SJCRH30 (cell line): ENCODE data around the gene VPS13D. TPM values are rescaled to one million over a fixed set of nuclear protein-coding genes. Genes with fewer than 3 reads are reported as not detected.

ENCODE experiments used
- DNase-seq, 2 experiments: peaks; one replicate each; pipeline ENCODE4 v3.0.0-alpha.2; 2015 to 2020
- H3K27ac ChIP-seq: fragments of 250-450 bp; sonication (Bioruptor Pico); 2 replicates; pipeline ENCODE4 v1.5.1; 2020; ENCODE audit warnings: mild to moderate bottlenecking, moderate library complexity
- H3K27me3 ChIP-seq: fragments of 250-450 bp; sonication (Bioruptor Pico); 2 replicates; pipeline ENCODE4 v1.5.1; 2020; ENCODE audit warnings: mild to moderate bottlenecking, moderate library complexity
- H3K36me3 ChIP-seq: fragments of 250-450 bp; sonication (Bioruptor Pico); 2 replicates; pipeline ENCODE4 v1.5.1; 2020; ENCODE audit warnings: mild to moderate bottlenecking, moderate library complexity
- H3K4me1 ChIP-seq: fragments of 250-450 bp; sonication (Bioruptor Pico); 2 replicates; pipeline ENCODE4 v1.5.1; 2020; ENCODE audit warnings: mild to moderate bottlenecking, moderate library complexity
- H3K4me3 ChIP-seq: fragments of 250-450 bp; sonication (Bioruptor Pico); 2 replicates; pipeline ENCODE4 v1.5.1; 2020; ENCODE audit warnings: mild to moderate bottlenecking, moderate library complexity
- H3K9me3 ChIP-seq: fragments of 250-450 bp; sonication (Bioruptor Pico); replicated peaks from 2 replicates; pipeline ENCODE4 v1.5.1; 2020; ENCODE audit warnings: mild to moderate bottlenecking, moderate library complexity
- total RNA-seq: library from RNA; depleted of rRNA; stranded (reverse); fragments of >200 nt; shearing (Covaris generic); gene quantifications from 2 replicates; pipeline ENCODE4 v1.2.3, GENCODE V29; 2014; rRNA removed

Gene VPS13D, protein sequence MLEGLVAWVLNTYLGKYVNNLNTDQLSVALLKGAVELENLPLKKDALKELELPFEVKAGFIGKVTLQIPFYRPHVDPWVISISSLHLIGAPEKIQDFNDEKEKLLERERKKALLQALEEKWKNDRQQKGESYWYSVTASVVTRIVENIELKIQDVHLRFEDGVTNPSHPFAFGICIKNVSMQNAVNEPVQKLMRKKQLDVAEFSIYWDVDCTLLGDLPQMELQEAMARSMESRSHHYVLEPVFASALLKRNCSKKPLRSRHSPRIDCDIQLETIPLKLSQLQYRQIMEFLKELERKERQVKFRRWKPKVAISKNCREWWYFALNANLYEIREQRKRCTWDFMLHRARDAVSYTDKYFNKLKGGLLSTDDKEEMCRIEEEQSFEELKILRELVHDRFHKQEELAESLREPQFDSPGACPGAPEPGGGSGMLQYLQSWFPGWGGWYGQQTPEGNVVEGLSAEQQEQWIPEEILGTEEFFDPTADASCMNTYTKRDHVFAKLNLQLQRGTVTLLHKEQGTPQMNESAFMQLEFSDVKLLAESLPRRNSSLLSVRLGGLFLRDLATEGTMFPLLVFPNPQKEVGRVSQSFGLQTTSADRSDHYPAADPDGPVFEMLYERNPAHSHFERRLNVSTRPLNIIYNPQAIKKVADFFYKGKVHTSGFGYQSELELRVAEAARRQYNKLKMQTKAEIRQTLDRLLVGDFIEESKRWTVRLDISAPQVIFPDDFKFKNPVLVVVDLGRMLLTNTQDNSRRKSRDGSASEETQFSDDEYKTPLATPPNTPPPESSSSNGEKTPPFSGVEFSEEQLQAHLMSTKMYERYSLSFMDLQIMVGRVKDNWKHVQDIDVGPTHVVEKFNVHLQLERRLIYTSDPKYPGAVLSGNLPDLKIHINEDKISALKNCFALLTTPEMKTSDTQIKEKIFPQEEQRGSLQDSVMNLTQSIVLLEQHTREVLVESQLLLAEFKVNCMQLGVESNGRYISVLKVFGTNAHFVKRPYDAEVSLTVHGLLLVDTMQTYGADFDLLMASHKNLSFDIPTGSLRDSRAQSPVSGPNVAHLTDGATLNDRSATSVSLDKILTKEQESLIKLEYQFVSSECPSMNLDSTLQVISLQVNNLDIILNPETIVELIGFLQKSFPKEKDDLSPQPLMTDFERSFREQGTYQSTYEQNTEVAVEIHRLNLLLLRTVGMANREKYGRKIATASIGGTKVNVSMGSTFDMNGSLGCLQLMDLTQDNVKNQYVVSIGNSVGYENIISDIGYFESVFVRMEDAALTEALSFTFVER (N-terminal part only)
- total RNA-seq = 32.4 and 33.1 TPM in 2 replicates

DNA sequence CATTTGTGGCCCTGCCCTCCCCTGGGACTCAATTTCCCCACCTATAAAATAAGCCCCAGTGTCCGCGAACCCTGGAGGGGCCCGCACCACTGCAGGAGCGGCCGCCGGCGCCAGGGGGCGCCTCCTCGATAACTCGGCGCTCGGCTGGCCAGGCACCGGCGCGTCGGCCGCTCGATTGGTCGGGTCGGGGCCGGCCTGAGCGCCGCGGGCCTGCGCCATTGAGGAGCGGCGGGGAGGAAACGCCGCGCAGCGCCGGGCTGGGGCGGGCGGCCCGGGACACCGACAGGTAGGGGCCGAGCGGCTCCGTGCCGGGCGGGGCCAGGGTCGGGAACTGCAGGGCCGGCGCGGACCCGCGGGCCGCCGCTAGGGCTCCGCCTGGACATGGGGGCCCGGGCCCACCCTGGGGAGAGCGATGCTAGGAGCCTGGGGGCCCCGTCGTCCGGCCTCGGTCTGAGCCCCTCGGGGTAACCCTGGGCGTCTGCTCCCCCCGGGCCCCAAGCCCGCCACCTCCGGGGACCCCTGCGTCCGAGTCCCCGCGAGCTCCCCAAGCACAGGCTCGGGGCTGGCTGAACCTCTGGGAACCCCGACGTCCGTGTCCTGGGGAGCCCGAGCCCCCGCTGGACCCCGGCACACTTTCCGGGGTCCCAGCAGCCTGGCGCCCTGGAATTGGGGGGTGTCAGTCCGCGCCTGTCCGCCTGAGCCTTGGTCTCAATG, at the start of gene VPS13D:
VPS13D (plus strand) TSS at position 196 of the 714 bp plus-strand sequence. CDS start 4,237 bp downstream, outside the sequence.
- H3K4me3 ChIP-seq = peak within 1 kb of the TSS; percentile 92
- no peaks in the 10 kb centered on the region; the same call in 1 of the 2 replicates for H3K36me3 ChIP-seq
- H3K27ac ChIP-seq = no peak within 1 kb of the TSS; the same call in 1 of the 2 replicates
- no peaks in the 10 kb centered on the region for H3K27me3 ChIP-seq
- H3K4me1 ChIP-seq = 0 out of 2 replicates have a peak, but pooled peaks cover 4% of the 10 kb centered on the region
- peak; percentile 77 to 85 for DNase-seq
- no peaks in the 10 kb centered on the region for H3K9me3 ChIP-seq

DNA sequence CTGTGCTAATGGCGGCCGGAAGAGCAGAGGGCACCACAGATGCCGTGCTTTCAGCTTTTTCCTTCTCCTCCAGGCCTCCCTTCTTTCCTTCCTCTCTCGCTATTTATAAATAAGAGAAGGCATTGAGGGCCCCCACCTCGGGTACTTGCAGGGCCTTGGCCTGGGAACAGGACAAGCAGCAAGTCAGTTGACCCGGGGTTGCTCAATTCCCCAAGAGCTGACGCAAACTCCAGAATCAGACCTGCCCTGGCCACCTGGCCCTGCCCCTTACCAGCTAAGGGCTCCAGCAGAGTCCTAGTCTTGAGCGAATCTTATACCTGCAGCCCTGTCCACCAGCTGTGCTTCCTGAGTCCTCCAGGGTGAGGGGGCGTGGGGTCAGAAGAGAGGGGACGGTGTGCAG, 49.5 kb upstream of the VPS13D start:
- Histone ChIP-seq H3K27ac (no peak overlapping the region), H3K36me3 (no peaks in the 10 kb centered on the region), H3K27me3 (no peaks in the 10 kb centered on the region), H3K9me3 (no peaks in the 10 kb centered on the region), H3K4me1 (peaks cover 28% of the 10 kb centered on the region), H3K4me3 (no peak overlapping the region)
- DNase-seq = no peak

DNA sequence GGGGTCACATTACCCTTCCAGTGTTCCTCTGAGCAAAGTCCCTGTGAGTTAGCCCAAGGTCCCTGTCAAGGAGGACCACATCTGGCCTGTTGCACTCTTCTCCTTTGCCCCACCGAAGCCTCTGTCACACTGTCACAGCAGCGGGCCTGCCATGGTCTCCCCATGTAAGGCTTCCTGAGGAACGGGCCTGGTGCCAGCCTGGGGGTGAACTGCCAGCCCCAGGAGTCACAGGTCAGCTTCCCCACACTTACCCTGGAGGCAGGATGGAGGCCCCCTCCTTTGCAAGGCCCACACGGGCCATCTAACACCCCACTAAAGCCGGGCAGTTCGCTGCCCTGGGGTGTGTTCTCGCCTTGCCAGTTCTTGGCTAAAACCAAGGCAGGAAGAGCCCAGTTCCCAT, 48.9 kb upstream of the VPS13D start:
- Histone ChIP-seq H3K36me3 (no peaks in the 10 kb centered on the region), H3K4me3 (no peak overlapping the region), H3K9me3 (no peaks in the 10 kb centered on the region), H3K4me1 (peaks cover 28% of the 10 kb centered on the region), H3K27ac (no peak overlapping the region), H3K27me3 (no peaks in the 10 kb centered on the region)
- DNase-seq = no peak

DNA sequence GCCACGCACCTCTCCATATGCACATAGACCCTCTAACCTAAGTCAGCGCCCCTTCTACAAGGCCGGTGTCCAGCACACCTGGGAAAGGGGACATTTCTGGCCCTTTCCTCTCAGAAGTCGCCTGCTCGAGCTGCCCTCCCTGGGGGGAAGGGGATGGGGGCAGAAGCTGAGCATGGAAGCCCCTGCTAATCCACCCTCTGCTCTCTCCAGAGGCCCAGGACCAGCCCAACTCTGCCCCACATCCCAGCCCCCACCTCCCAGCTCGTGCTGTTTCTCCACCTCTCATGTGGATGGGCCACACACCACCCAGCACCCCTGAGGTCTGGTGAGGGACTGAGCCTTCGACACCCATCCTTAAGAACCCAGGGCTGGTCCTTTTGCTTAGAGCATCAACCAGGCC, 48.3 kb upstream of the VPS13D start:
- no peaks in the 10 kb centered on the region for H3K9me3 ChIP-seq
- peaks cover 30% of the 10 kb centered on the region for H3K4me1 ChIP-seq
- no peaks in the 10 kb centered on the region for H3K36me3 ChIP-seq
- H3K4me3 ChIP-seq = no peak overlapping the region
- no peaks in the 10 kb centered on the region for H3K27me3 ChIP-seq
- no peak for DNase-seq
- H3K27ac ChIP-seq = no peak overlapping the region

DNA sequence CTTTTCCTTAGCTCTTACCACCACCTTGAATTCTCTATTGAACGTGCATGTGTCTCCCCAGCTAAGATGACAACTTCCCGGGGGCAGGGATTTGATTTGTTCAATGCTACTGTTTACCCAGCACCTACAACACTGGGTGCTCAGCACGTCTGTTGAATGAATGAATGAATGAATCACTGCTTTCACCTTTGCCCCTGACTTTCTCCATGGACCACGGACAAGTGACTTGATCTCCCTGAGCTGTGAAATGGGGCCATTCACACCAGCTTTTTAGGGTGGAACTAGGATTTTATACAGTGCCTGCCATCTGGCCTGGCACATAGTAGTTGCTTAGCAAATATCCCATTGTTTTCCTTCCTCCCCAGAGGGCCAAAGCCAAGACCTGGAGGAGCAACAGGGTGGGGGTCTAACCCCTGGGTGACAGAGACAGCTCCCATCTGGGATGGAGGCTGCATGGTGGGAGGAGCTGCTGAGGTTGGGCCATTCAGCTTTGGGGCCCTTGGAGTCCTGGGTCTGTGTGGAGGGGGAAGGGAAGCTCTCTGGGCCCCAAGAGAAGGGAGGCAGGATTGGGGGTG, 47.3 kb upstream of the VPS13D start:
- H3K4me1 ChIP-seq = peaks cover 30% of the 10 kb centered on the region
- no peaks in the 10 kb centered on the region for H3K9me3 ChIP-seq
- H3K4me3 ChIP-seq = no peak overlapping the region
- H3K27ac ChIP-seq = no peak overlapping the region
- DNase-seq = no peak
- H3K36me3 ChIP-seq = no peaks in the 10 kb centered on the region
- H3K27me3 ChIP-seq = no peaks in the 10 kb centered on the region

DNA sequence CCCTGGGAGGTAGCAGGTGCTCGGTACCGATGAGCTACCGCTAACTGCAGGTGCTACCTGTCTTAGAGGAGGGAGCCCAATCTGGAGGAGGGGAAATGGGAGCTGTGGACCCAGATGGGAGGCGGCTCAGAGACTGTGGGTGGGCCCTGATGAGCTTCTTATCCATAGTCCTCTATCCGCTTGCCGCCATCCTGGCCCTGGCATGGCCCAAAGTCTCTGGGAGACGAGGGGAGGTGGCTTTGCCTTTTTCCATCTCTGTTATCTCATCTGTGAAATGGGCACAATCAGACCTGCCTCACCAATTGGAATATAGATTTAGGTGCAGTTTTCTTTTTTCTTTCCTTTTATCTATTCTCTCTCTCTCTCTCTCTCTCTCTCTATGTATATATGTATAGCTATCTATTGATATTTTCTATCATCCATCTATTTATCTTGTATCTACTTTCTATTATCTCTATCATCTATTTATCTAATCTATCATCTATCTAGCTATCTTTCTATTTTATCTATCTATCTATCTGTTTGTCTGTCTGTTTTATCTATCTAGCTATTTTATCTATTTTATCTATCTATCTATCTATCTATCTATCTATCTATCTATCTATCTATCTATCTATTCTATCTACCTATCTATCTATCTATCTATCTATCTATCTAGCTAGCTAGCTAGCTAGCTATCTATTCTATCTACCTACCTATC, 46.6 kb upstream of the VPS13D start:
- H3K4me1 ChIP-seq = peaks cover 30% of the 10 kb centered on the region
- no peaks in the 10 kb centered on the region for H3K27me3 ChIP-seq
- no peak overlapping the region for H3K27ac ChIP-seq
- no peak for DNase-seq
- no peaks in the 10 kb centered on the region for H3K36me3 ChIP-seq
- no peak overlapping the region for H3K4me3 ChIP-seq
- H3K9me3 ChIP-seq = no peaks in the 10 kb centered on the region

DNA sequence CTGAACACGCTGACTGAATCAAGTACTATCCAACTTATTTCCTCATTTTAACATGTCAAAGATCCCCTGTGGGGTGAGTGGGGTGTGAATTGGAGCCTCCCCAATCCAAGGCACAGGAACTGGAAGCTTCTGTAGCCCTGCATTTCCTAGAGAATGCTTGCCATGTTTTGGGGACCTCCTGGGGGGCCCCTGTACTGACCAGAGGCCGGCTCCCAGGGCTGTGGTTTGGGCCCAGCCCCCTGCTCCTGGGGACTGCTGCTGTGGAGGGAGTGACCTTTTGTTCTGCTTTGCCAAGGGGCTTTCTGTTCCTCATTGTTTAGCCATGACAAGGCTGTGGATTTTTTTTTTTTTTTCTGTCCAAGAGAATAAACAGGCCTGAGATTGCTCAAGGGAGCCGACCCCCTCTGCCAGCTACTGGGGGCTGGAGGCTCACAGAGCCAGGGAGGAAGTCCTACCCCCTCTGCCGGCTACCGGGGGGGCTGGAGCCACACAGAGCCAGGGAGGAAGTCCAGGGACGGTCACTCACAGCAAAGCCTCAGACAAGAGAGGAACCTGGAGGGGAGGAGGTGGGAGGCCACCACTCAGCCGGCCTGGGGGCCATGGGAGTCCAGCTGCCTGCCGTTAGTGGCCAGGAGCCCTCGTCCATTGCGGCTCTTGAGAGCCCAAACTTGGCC, 45.7 kb upstream of the VPS13D start:
- Histone ChIP-seq H3K27ac (no peak overlapping the region; the same call in 1 of the 2 replicates), H3K4me3 (0 out of 2 replicates have a peak overlapping the region, but pooled peaks have one; percentile 26), H3K27me3 (0 out of 2 replicates have a peak, but pooled peaks cover 1% of the 10 kb centered on the region), H3K9me3 (no peaks in the 10 kb centered on the region), H3K36me3 (no peaks in the 10 kb centered on the region), H3K4me1 (peaks cover 24% of the 10 kb centered on the region)
- DNase-seq = peak; percentile 50 to 56

DNA sequence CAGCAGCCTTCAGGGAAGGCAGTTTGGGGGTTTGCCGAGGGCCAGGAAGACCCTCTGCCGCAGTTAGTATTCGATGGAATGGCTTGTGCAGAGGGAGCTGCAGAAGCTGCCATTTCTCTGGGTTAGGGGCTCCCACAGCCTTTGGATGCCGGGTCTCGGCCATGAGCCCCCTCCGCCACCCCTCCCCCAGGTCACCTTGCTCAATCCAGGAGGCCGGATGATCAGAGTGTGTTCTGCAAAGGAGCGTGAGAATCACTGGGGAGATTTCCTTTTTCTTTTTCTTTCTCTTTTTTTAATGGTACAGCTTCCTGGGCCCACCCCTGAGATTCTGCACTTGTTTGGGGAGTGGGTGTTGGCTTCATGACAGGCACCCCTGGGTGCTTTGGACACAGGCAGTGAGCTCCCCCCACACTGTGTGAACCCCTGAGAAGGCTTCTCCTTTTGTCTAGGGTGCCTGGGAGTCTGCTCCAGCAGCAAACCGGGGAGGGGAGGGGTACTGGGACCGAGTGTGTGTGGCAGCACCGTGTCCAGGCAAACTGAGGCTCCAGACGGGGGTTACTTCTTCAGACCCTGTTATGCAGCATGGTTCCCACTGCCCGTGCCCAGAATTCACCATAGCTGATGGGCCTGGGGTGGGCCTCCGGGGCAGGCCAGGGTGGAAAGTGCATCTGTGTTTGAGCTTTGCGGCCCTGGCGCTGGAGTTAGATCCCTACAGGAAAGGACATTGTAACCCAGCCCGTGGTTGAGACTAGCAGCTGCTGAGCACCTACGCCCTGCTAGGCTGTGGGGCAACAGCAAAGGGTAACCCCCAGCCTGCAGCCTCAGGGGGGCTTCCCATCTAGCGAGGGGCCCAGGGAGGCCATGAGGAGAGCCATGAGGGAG, 44.6 kb upstream of the VPS13D start:
- peaks cover 5% of the 10 kb centered on the region; the same call in 1 of the 2 replicates for H3K27me3 ChIP-seq
- peak; percentile 35 to 60 for DNase-seq
- peaks cover 21% of the 10 kb centered on the region for H3K4me1 ChIP-seq
- H3K9me3 ChIP-seq = no peaks in the 10 kb centered on the region
- no peaks in the 10 kb centered on the region for H3K36me3 ChIP-seq
- no peak overlapping the region for H3K27ac ChIP-seq
- no peak overlapping the region for H3K4me3 ChIP-seq

DNA sequence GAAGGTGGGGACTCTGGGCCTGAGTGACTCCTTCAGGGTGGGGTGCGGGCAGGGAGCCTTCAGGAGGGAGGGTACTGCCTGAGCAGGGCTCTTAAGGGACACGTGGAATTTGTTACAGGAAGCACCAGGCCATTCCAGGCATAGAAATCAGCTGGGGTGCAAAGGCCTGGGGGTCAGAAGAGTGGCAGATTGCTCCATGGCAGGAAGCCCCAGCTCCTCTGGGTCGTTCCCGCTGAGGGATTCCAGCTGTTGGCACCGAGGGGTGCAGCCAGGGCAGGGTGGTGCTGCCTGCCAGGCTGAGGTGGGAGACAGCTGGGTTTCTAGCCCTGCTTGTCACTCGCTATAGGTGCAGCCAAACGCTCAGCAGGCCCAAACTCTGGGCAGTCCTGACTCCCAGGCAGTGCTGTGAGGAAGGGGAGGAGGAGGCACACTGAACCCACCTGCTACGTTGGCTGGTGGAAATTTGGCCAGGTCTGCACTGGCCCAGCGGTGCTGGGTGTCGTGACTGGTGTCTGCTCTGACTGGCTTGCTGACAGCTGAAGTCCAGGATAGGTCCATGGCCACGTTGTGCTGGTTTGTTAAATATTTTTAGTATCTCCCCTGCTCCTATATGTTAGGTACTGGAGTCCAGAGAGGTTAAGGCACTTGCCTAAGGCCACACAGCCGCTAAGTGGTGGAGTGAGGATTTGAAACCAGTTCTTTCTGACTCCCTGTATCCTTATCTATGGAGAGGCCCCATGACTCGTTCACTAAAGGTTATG, 43.7 kb upstream of the VPS13D start:
- no peaks in the 10 kb centered on the region for H3K36me3 ChIP-seq
- no peaks in the 10 kb centered on the region for H3K9me3 ChIP-seq
- H3K27me3 ChIP-seq = peaks cover 13% of the 10 kb centered on the region
- H3K27ac ChIP-seq = no peak overlapping the region
- peaks cover 24% of the 10 kb centered on the region for H3K4me1 ChIP-seq
- DNase-seq = peak in 1 of 2 experiments; percentile 34
- no peak overlapping the region for H3K4me3 ChIP-seq

DNA sequence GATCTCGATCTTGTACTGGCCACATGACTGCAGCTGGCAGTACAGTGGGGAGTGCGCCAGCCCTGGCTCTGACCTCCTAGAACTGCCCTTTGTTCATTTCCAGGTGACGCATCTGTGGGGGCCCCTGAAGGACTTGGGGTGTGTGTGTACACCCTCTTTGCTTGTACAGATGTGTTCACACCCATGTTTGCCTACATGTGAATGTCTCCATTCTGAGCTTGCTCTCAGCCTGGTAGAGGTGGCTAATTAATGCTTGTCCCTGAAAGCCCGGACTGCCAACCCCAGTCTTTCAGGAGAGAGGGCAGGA, 43.2 kb upstream of the VPS13D start:
- Histone ChIP-seq H3K27me3 (peaks cover 14% of the 10 kb centered on the region), H3K4me3 (no peak overlapping the region), H3K36me3 (no peaks in the 10 kb centered on the region), H3K4me1 (peaks cover 25% of the 10 kb centered on the region), H3K9me3 (no peaks in the 10 kb centered on the region), H3K27ac (no peak overlapping the region)
- DNase-seq = no peak

DNA sequence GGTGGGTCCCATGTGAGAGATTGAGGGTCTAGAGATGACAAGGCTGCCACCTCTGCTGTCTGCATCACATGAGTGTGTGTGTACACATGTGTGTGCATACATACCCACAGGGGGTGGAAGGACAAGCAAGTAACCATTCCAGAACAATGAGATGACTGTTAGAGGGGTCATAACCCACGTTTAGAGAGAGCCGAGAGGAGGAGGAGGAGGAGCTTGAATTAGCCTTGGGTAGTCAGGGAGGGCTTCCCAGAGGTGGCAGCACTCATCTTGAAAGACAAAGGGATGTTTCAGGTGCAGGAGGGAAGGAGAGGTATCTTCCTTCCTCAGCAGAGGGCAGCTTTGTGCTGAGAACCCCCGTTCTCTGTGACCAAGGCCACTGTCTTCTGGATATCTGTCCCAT, 41.7 kb upstream of the VPS13D start:
- Histone ChIP-seq H3K27ac (no peak overlapping the region), H3K9me3 (no peaks in the 10 kb centered on the region), H3K27me3 (peaks cover 14% of the 10 kb centered on the region), H3K4me3 (no peak overlapping the region), H3K4me1 (peaks cover 29% of the 10 kb centered on the region), H3K36me3 (no peaks in the 10 kb centered on the region)
- no peak for DNase-seq
